K562 (cell line): Measurements from ENCODE around the gene ST6GALNAC6. TPM values are rescaled to one million over a fixed set of nuclear protein-coding genes. Genes with fewer than 3 reads are reported as not detected.

Experiments
- BCOR ChIP-seq: fragments of 450-650 bp; IDR thresholded peaks from 2 replicates; pipeline ENCODE4 v1.6.1; 2016
- E2F3 ChIP-seq: fragments of 250-450 bp; sonication (Bioruptor Pico); IDR thresholded peaks from 2 replicates; pipeline ENCODE4 v1.4.0; 2020; ENCODE audit warnings: mild to moderate bottlenecking
- E4F1 ChIP-seq: fragments of 250-450 bp; sonication (Bioruptor Pico); IDR thresholded peaks from 2 replicates; pipeline ENCODE4 v1.5.0; 2021; ENCODE audit warnings: mild to moderate bottlenecking, borderline replicate concordance
- EP400 ChIP-seq: fragments of 450-650 bp; IDR thresholded peaks from 2 replicates; pipeline ENCODE4 v1.6.1; 2017; ENCODE audit warnings: antibody characterized with exemption, mild to moderate bottlenecking, moderate library complexity
- MECOM ChIP-seq: fragments of 250-450 bp; sonication (Bioruptor Pico); IDR thresholded peaks from 2 replicates; pipeline ENCODE4 v1.8.0; 2022; ENCODE audit warnings: inconsistent platforms
- MTA3 ChIP-seq: fragments of 450-650 bp; formaldehyde crosslinking; IDR thresholded peaks from 2 replicates; pipeline ENCODE4 v1.6.1; 2017; ENCODE audit warnings: mild to moderate bottlenecking, borderline replicate concordance
- NBN ChIP-seq: fragments of 450-650 bp; IDR thresholded peaks from 2 replicates; pipeline ENCODE4 v1.6.1; 2016; ENCODE audit warnings: low read depth, mild to moderate bottlenecking
- NCOA6 ChIP-seq: fragments of 450-650 bp; IDR thresholded peaks from 2 replicates; pipeline ENCODE4 v1.6.1; 2017; ENCODE audit warnings: mild to moderate bottlenecking
- POLR2B ChIP-seq: fragments of 450-650 bp; IDR thresholded peaks from 2 replicates; pipeline ENCODE4 v1.6.1; 2018; ENCODE audit warnings: low read depth; ENCODE audit not compliant: partially characterized antibody
- RHOXF2B ChIP-seq: fragments of 250-450 bp; sonication (Bioruptor Pico); conservative IDR thresholded peaks from 2 replicates; pipeline ENCODE4 v1.5.1; 2021
- SIN3B ChIP-seq: fragments of 450-650 bp; IDR thresholded peaks from 2 replicates; pipeline ENCODE4 v1.6.1; 2017; ENCODE audit warnings: low read depth, mild to moderate bottlenecking, moderate library complexity
- XRCC5 ChIP-seq: fragments of 200-400 bp; formaldehyde crosslinking; IDR thresholded peaks from 2 replicates; pipeline ENCODE4 v1.6.1; 2017; ENCODE audit warnings: low read depth, mild to moderate bottlenecking, low read length
- ZNF197 ChIP-seq: fragments of 200-800 bp; sonication (Bioruptor generic); IDR thresholded peaks from 2 replicates; pipeline ENCODE4 v1.6.1; 2016; ENCODE audit warnings: low read depth, missing genetic modification characterization, missing compliant biosample characterization
- ZNF3 ChIP-seq: fragments of 250-450 bp; sonication (Bioruptor Pico); IDR thresholded peaks from 2 replicates; pipeline ENCODE4 v1.5.0; 2021; ENCODE audit warnings: mild to moderate bottlenecking, moderate library complexity
- ZNF347 ChIP-seq: fragments of 450-650 bp; formaldehyde crosslinking; IDR thresholded peaks from 2 replicates; pipeline ENCODE4 v1.4.0; 2020; ENCODE audit warnings: low read depth, mild to moderate bottlenecking, moderate library complexity
- ZNF780A ChIP-seq: fragments of 250-450 bp; sonication (Bioruptor Pico); IDR thresholded peaks from 2 replicates; pipeline ENCODE4 v1.5.0; 2021; ENCODE audit warnings: mild to moderate bottlenecking
- polyA plus RNA-seq, 8 experiments: library from polyadenylated mRNA; depleted of rRNA in 4 of 8; stranded (reverse) in 5 of 8; unstranded in 3 of 8; fragments of >200 nt; fragmentation: Nextera tagmentation in 2 of 8; fragmentation: Illumina TruSeq in 1 of 8; extraction: Ambion mirVana in 2 of 8; extraction: Trizol in 1 of 8; gene quantifications; 2 replicates each; pipeline versions ENCODE4 v1.2.1 to v1.2.3, GENCODE V29; 2011 to 2014; ENCODE audit warnings: inconsistent platforms in 1 of 8, missing spikeins in 1 of 8
- total RNA-seq, 7 experiments: library from RNA; depleted of rRNA in 6 of 7; stranded (reverse); fragments of >200 nt in 6 of 7; fragmentation: Illumina TruSeq in 2 of 7; extraction: Trizol in 2 of 7; gene quantifications; 2 replicates each; pipeline versions ENCODE4 v1.2.1 to v1.2.3, GENCODE V29; 2011 to 2021; ENCODE audit warnings: low replicate concordance in 1 of 7
- TF ChIP-seq, protein P1 (sequence below): sonication (generic); formaldehyde crosslinking; IDR thresholded peaks from 2 replicates; pipeline ENCODE4 v1.4.0; 2020; ENCODE audit warnings: mild to moderate bottlenecking, missing genetic modification reagents
- TF ChIP-seq, protein P2 (sequence below): fragments of 450-650 bp; conservative IDR thresholded peaks from 2 replicates; pipeline ENCODE4 v1.6.1; 2016; ENCODE audit warnings: missing genetic modification characterization, low read depth, mild to moderate bottlenecking, missing compliant biosample characterization, moderate library complexity
- TF ChIP-seq, protein P3 (sequence below): sonication (generic); formaldehyde crosslinking; IDR thresholded peaks from 2 replicates; pipeline ENCODE4 v1.8.1; 2023; ENCODE audit warnings: mild to moderate bottlenecking, missing genetic modification reagents
- TF ChIP-seq, protein P4 (sequence below): fragments of 200-400 bp; formaldehyde crosslinking; IDR thresholded peaks from 2 replicates; pipeline ENCODE4 v1.6.1; 2017; ENCODE audit warnings: mild to moderate bottlenecking, low read depth, low read length, moderate library complexity

The ST6GALNAC6 gene
- total and polyA plus RNA-seq, 9 of the 15 experiments (the other 6 are each of a cell fraction or from before 2014, with no cell fraction given), result 0.13 to 23.0 (median 14.5) TPM

DNA sequence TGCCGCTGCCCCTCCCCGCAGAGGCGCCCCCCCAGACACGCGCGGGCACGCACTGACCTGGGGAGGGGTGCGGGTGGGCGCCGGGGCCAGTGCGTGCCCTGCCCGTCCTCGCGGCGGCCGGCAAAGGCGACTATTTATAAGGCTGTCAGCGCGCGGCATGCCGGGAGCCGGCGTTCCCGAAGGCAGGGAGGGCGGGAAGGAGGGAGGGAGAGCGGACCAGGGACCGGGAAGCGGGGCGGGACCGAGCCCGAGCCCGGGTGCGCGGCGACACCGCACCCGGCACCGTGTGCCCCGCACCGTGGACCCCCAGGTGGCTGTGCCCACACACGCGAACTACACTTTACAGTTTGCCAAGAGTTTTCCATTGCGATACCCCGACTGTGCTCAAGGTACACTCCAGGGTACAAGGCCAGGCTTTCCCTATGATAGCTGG is 21.8 kb downstream of the ST6GALNAC6 start, which contains the start of gene AK1 (continued):
- no peak for TF ChIP-seq E4F1 (CRISPR knock-in tag)
- TF ChIP-seq NCOA6, result no peak
- TF ChIP-seq XRCC5, result no peak
- TF ChIP-seq MTA3, result peak; percentile 92
- TF ChIP-seq, protein P1, sequence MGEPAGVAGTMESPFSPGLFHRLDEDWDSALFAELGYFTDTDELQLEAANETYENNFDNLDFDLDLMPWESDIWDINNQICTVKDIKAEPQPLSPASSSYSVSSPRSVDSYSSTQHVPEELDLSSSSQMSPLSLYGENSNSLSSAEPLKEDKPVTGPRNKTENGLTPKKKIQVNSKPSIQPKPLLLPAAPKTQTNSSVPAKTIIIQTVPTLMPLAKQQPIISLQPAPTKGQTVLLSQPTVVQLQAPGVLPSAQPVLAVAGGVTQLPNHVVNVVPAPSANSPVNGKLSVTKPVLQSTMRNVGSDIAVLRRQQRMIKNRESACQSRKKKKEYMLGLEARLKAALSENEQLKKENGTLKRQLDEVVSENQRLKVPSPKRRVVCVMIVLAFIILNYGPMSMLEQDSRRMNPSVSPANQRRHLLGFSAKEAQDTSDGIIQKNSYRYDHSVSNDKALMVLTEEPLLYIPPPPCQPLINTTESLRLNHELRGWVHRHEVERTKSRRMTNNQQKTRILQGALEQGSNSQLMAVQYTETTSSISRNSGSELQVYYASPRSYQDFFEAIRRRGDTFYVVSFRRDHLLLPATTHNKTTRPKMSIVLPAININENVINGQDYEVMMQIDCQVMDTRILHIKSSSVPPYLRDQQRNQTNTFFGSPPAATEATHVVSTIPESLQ (CRISPR knock-in tag), result 0 out of 2 replicates have a peak, but pooled peaks have one; percentile 40
- TF ChIP-seq NBN, result no peak
- TF ChIP-seq ZNF197, result no peak
- TF ChIP-seq, protein P2, sequence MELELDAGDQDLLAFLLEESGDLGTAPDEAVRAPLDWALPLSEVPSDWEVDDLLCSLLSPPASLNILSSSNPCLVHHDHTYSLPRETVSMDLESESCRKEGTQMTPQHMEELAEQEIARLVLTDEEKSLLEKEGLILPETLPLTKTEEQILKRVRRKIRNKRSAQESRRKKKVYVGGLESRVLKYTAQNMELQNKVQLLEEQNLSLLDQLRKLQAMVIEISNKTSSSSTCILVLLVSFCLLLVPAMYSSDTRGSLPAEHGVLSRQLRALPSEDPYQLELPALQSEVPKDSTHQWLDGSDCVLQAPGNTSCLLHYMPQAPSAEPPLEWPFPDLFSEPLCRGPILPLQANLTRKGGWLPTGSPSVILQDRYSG, result no peak
- no peak for TF ChIP-seq ZNF780A (CRISPR knock-in tag)
- TF ChIP-seq, protein P3, sequence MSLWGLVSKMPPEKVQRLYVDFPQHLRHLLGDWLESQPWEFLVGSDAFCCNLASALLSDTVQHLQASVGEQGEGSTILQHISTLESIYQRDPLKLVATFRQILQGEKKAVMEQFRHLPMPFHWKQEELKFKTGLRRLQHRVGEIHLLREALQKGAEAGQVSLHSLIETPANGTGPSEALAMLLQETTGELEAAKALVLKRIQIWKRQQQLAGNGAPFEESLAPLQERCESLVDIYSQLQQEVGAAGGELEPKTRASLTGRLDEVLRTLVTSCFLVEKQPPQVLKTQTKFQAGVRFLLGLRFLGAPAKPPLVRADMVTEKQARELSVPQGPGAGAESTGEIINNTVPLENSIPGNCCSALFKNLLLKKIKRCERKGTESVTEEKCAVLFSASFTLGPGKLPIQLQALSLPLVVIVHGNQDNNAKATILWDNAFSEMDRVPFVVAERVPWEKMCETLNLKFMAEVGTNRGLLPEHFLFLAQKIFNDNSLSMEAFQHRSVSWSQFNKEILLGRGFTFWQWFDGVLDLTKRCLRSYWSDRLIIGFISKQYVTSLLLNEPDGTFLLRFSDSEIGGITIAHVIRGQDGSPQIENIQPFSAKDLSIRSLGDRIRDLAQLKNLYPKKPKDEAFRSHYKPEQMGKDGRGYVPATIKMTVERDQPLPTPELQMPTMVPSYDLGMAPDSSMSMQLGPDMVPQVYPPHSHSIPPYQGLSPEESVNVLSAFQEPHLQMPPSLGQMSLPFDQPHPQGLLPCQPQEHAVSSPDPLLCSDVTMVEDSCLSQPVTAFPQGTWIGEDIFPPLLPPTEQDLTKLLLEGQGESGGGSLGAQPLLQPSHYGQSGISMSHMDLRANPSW (CRISPR knock-in tag), result no peak
- TF ChIP-seq, protein P4, sequence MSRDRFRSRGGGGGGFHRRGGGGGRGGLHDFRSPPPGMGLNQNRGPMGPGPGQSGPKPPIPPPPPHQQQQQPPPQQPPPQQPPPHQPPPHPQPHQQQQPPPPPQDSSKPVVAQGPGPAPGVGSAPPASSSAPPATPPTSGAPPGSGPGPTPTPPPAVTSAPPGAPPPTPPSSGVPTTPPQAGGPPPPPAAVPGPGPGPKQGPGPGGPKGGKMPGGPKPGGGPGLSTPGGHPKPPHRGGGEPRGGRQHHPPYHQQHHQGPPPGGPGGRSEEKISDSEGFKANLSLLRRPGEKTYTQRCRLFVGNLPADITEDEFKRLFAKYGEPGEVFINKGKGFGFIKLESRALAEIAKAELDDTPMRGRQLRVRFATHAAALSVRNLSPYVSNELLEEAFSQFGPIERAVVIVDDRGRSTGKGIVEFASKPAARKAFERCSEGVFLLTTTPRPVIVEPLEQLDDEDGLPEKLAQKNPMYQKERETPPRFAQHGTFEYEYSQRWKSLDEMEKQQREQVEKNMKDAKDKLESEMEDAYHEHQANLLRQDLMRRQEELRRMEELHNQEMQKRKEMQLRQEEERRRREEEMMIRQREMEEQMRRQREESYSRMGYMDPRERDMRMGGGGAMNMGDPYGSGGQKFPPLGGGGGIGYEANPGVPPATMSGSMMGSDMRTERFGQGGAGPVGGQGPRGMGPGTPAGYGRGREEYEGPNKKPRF, result no peak
- no peak for TF ChIP-seq ZNF347 (CRISPR knock-in tag)
- no peak for TF ChIP-seq MECOM (CRISPR knock-in tag)
- no peak for TF ChIP-seq EP400
- TF ChIP-seq POLR2B, result peak; percentile 23
- 0 out of 2 replicates have a peak, but pooled peaks have one; percentile 16 for TF ChIP-seq E2F3 (CRISPR knock-in tag)
- TF ChIP-seq BCOR, result peak; percentile 9; the same call in 1 of the 2 replicates
- no peak for TF ChIP-seq RHOXF2B (CRISPR knock-in tag)
- TF ChIP-seq ZNF3 (CRISPR knock-in tag), result no peak
- no peak for TF ChIP-seq SIN3B
